COLO668 (cell line): ENCODE data around the gene MARK3.

Experiments
- DNase-seq: peaks from one replicate; lab custom pipeline; 2025; ENCODE audit not compliant: unreplicated experiment; lab: John Stamatoyannopoulos, UW

Gene MARK3

GRCh38 chr14:103546652-103547454 is 161.6 kb downstream of the MARK3 start:
- DNase-seq, result peak; percentile 94

- DNase-seq, result no peak
These were observed 162.3 kb downstream of the MARK3 start for GRCh38 chr14:103547455-103547940.

- no peak for DNase-seq
These were observed 162.8 kb downstream of the MARK3 start for GRCh38 chr14:103547941-103548462.

- no peak for DNase-seq
These were observed 163.5 kb downstream of the MARK3 start for GRCh38 chr14:103548463-103549351.

GRCh38 chr14:103549361-103550311 is 164.4 kb downstream of the MARK3 start:
- DNase-seq, result no peak

- DNase-seq, result peak; percentile 69
These were observed 165.5 kb downstream of the MARK3 start for GRCh38 chr14:103550451-103551337.

GRCh38 chr14:103551338-103551762 is 166.1 kb downstream of the MARK3 start:
- no peak for DNase-seq

- DNase-seq, result no peak
These were observed 167.0 kb downstream of the MARK3 start for GRCh38 chr14:103552011-103552845.

- DNase-seq, result no peak
These were observed 167.6 kb downstream of the MARK3 start for GRCh38 chr14:103552846-103553210.
